Ammon's horn (tissue), 1 donor: ENCODE measurements around the gene KCTD20.
"Not testable (repeated sequence)": the region's sequence is repeated elsewhere in the genome, so short reads cannot be mapped to it uniquely, and the experiment has no call there.

Experiments used
- DNase-seq: peaks from one replicate; pipeline ENCODE4 v3.0.0-alpha.2; 2016; ENCODE audit warnings: low spot score

KCTD20 gene

GRCh38 chr6:36444470-36444869, 1.7 kb downstream of the KCTD20 start:
- DNase-seq, result no peak

- no peak for DNase-seq
Observed at GRCh38 chr6:36445621-36446020, 2.8 kb downstream of the KCTD20 start.

GRCh38 chr6:36449173-36449572, 6.4 kb downstream of the KCTD20 start:
- DNase-seq, result not testable (repeated sequence)

GRCh38 chr6:36452897-36453296, 10.1 kb downstream of the KCTD20 start:
- not testable (repeated sequence) for DNase-seq

GRCh38 chr6:36455486-36456027, 12.8 kb downstream of the KCTD20 start:
- DNase-seq, result no peak

GRCh38 chr6:36459501-36459900, 16.7 kb downstream of the KCTD20 start:
- no peak for DNase-seq

- no peak for DNase-seq
Observed at GRCh38 chr6:36460916-36461315, 18.1 kb downstream of the KCTD20 start.

- no peak for DNase-seq
Observed at GRCh38 chr6:36461646-36462045, 18.8 kb downstream of the KCTD20 start.

- no peak for DNase-seq
Observed at GRCh38 chr6:36463676-36464075, 20.9 kb downstream of the KCTD20 start.

GRCh38 chr6:36464233-36464632, 21.4 kb downstream of the KCTD20 start:
- DNase-seq, result no peak

GRCh38 chr6:36467625-36468024, 24.8 kb downstream of the KCTD20 start:
- DNase-seq, result no peak

- DNase-seq, result no peak
Observed at GRCh38 chr6:36469148-36469661, 26.4 kb downstream of the KCTD20 start.

- DNase-seq, result no peak
Observed at GRCh38 chr6:36469946-36470345, 27.1 kb downstream of the KCTD20 start.

- no peak for DNase-seq
Observed at GRCh38 chr6:36478051-36478526, 35.3 kb downstream of the KCTD20 start.

GRCh38 chr6:36479256-36479655, 36.5 kb downstream of the KCTD20 start:
- no peak for DNase-seq

- DNase-seq, result not testable (repeated sequence)
Observed at GRCh38 chr6:36483326-36483725, 40.5 kb downstream of the KCTD20 start.

GRCh38 chr6:36484736-36485135, 41.9 kb downstream of the KCTD20 start:
- DNase-seq, result no peak

- no peak for DNase-seq
Observed at GRCh38 chr6:36487698-36488097, 44.9 kb downstream of the KCTD20 start.

- no peak for DNase-seq
Observed at GRCh38 chr6:36488221-36488620, 45.4 kb downstream of the KCTD20 start.

GRCh38 chr6:36489426-36489825, 46.6 kb downstream of the KCTD20 start:
- DNase-seq, result no peak

- DNase-seq, result no peak
Observed at GRCh38 chr6:36491378-36491965, 48.7 kb downstream of the KCTD20 start.

- no peak for DNase-seq
Observed at GRCh38 chr6:36492092-36492491, 49.3 kb downstream of the KCTD20 start.

GRCh38 chr6:36492621-36493020, 49.8 kb downstream of the KCTD20 start:
- DNase-seq, result no peak

GRCh38 chr6:36493319-36493718, 50.5 kb downstream of the KCTD20 start:
- no peak for DNase-seq
